Stimulated activated CD4-positive, alpha-beta T cell treated with anti-CD3 and anti-CD28 coated beads, Interleukin-15, amount 100 ng/mL, for 48 hours (primary cell): ENCODE measurements around the gene BYSL.
A peak's percentile ranks its signal among the peaks of the same experiment; 100 is the strongest.
"Not testable (repeated sequence)": the region's sequence is repeated elsewhere in the genome, so short reads cannot be mapped to it uniquely, and the experiment has no call there.

ENCODE experiments used
- DNase-seq, 2 donors: peaks; one replicate each; pipeline ENCODE4 v3.0.0-alpha.2; 2020; ENCODE audit warnings: low read depth in 2 of 2

Gene BYSL

DNA sequence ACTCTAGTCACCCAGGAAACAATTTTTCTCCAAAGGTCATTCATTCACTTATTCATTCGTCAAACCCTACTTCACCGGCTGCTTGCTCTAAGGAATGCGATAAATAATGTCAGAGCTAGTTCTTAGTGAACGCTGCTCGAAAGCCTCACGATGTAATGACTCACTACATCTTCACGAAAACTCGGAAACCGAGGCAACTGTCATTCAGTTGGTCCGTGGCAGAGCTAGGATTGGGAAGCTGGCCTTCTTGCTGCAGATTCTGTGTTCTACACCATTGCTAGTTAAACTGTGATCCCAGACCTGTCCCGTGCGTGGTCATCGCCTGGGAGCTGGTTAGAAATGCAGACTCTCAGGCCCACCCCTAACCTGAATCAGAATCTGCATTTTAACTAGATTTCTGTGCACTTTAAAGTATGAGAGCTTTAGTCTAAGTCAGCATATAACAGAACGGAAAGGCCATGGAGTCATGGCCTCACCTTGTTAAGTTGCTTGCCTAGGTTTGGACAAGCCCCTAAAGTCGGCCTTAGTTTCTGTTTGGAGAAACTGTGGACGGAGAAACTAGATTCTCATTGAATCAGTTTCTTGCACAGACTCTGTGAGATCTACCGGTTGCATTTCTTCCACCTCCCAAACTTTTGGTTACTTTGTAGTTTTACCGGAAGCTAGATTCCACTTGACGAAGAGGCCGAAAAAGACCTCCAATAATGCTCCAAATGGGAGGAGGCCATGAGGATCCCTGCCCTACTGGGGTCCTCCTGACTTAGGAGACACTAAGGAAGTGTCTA, 21.0 kb downstream of the BYSL start:
- no peak for DNase-seq

DNA sequence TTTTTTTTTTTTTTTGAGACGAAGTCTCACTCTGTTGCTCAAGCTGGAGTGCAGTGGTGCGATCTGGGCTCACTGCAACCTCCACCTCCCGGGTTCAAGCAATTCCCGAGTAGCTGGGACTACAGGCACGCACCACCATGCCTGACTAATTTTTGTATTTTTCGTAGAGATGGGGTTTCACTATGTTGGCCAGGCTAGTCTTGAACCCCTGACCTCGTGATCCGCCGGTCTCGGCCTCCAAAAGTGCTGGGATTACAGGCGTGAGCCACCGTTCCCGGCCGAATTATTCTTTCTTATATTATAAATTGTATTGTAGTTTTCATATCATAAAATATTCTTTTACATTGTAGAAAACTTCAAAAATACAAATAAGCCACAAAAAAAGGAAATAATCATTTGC, 21.6 kb downstream of the BYSL start:
- not testable (repeated sequence) for DNase-seq

DNA sequence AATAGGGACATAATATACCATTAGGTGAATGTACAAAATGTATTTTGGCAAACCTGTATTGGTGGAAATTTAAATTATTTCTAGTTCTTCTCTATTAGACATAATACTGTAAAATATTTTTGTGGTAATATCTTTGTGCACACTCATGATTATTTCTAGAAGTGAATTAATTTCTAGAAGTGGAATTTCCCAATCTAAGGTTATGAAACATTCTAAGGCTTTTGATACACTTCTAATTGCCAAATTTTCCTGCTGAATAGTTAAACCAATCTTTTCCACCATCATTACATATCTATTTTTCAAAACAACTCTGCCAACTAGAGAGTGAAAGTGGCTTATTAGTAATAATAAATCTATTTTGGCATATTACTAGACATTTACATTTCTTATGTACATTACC, 22.2 kb downstream of the BYSL start:
- no peak for DNase-seq

DNA sequence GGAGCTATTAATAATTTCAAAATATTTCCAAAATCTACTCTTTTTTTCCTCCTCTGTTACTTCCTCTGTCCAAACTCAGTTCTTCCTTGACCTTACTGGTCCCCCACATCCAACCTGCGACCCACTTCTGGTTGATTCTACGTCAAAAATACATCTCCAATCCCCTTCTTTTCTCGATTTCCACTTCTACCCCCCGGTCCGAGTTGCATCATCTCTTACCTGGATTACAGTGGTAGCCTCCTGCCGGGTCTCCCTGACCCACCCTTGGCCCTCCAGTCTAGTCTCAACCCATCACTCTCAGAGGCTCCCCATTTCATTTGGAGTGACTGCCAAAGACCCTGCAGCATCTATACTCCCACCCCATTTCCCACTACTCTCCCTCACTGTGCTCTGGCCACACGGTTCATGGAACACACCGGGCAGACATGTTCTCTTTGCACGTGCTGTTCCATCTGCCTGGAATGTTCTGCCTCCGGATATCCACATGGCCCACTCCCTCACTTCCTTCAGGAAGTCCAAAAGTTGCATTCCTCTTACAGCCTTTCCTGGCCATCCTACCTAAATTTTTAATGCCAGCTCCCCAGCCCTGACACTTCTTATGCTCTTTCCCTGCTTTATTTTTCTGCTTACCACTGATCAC, 26.4 kb downstream of the BYSL start:
- no peak for DNase-seq

DNA sequence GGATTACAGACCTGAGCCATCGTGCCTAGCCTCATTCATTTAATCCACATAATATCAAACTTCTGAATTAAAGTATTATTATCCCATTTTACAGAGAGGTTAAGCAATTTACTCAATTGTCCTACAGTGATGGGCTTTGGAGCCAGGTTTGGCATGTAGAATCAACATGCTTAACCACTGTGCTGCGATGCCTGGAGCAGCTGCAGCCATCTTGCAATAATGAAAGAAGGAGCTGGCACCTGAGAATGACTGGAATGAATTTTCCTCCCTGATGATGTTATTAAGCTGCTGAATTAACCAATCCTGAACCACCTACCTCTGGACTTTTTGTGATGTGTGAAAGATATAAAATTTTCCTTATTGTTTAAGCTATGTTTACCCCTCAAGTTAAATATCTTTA, 33.4 kb downstream of the BYSL start:
- DNase-seq, result no peak

- DNase-seq, result no peak
Observed at GRCh38 chr6:41955412-41955811, 34.1 kb downstream of the BYSL start.

DNA sequence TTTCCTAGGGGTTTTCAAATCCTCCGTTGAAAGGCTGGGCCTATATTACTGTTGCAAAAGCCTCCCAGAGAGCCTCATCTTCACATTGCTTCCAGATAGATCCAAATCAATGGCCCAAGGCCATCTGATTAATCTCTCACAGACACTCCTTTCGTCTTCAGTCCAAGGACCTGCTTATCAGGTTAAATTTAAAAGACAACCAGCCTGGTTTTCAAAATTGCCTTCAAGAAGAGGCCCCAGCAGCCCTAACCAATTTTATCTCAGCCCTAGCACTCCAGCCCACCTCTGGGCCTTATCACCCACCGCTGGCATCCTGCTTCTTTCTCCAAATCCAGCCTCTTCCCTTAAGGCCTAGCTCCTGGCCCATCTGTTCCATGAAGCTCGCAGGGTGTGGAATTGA, 35.8 kb downstream of the BYSL start:
- no peak for DNase-seq

GRCh38 chr6:41958022-41958856, 36.9 kb downstream of the BYSL start:
- no peak for DNase-seq

DNA sequence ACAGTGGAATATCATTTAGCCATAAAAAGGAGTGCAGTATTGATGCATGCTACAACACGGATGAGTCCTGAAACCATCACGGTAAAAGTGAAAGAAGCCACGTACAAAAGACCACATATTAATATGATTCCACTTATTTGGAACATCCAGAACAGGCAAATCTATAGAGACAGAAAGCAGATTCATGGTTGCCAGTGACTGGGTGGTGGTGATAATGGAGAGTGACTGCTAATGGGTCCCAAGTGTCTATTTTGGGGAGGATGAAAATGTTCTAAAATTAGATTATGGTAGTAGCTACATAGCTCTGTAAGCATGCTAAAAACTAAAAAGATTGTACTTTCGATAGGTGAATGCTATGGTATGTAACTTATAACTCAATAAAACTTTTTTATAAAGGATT, 38.7 kb downstream of the BYSL start:
- no peak for DNase-seq

GRCh38 chr6:41963371-41963770, 42.1 kb downstream of the BYSL start:
- DNase-seq, result no peak

GRCh38 chr6:41964201-41964887, 43.0 kb downstream of the BYSL start:
- no peak for DNase-seq

DNA sequence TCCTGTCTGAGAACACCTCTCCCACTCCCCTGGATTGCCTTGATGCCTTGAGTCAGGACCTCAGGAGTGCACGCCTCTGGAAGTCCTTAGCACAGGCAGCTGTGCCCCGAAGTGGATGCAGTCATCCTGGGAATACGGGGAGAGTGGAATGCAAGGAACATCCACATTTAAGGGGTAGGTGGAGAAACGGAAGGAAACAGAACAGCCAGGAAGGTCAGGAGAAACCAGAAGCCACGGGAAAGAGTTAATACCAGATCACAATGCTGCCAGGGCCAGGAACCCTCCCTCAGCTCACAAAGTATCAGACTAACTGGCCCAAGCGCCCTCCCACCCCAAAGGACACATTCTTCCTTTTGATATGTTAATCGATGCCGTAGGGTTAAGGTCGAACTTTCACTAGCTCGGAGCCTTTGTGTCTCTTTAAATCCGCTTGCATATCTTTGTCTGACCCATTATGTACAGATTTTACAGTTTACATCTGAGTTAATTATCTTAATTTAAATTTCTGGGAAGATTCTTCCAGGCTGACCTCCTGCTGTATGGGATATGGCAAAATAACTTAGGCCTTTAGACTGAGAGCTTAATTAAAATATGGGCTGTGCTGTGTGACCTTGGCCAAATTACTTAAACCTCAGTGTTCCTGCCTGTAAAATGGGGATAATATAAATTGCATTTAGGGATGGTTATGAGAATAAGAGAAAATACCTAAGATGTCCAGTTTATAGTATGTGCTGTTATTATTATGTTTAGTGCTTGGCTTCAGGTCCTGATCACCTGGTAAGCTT, 44.3 kb downstream of the BYSL start:
- no peak for DNase-seq

- DNase-seq, result no peak
Observed at GRCh38 chr6:41966214-41966920, 45.1 kb downstream of the BYSL start.

GRCh38 chr6:41966961-41967311, 45.6 kb downstream of the BYSL start:
- DNase-seq, result no peak

DNA sequence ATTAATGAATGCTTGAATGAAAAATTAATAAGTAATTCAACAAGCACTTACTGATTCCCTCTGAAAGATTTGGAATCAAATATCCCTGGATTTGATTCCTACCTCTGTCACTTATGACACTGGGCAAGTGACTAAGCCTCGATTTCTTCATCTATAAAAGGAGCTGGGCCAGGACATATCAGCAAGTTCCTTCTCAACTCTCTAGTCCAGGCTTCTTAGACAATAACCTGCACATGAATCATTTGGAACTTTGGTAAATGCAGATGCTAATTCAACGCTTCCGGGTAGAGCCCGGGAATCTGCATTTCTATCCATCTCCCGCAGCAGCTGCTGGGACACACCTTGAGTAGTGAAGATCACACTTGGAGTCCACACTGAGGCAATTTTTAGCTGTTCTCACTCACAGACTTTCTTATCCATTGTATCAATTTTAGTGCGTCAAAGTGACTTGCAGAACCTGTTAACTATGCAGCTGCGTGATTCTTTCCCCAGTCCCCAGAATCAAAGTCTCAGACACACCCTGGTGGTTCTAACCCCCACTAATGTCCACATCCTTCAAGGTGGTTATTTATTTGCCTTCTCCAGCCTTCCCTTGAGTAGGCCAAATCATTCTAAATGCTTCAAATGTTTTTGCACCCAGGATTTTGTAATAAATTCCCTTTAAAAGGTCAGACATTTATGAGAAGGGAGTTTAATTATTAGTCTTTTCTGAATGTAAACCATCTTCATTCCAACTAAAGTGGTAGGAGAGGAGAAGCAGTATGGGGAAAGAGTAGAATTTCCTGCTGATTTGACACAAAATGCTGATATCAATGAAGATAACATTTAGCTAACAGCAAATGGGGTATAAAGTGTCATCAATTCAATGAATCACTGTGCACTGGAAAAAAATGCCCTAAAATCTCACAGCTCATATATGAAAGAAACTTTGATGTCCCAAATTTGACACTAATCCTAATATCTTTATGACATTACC, 46.3 kb downstream of the BYSL start:
- DNase-seq, result no peak

DNA sequence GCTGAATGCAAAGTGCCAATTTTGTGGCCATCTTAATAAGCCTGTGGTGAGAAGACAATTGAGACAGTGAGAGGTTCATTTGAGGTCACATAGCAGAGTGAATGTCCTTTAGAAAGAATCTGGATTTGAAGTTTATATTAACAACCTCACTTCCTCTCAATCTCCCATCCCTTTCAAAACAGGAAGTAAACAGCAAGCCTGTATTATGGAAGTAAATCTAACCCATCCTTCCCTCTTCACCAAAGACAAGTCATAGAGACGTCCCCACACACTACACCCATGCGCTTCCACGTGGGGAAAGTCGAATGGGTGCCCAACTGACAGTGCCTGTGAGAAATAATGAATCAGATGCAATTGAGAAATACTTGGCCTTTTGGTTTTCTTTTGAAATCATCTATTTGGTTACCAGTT, 49.1 kb downstream of the BYSL start:
- peak; percentile 50 to 68 for DNase-seq

GRCh38 chr6:41972826-41973225, 51.5 kb downstream of the BYSL start:
- no peak for DNase-seq

DNA sequence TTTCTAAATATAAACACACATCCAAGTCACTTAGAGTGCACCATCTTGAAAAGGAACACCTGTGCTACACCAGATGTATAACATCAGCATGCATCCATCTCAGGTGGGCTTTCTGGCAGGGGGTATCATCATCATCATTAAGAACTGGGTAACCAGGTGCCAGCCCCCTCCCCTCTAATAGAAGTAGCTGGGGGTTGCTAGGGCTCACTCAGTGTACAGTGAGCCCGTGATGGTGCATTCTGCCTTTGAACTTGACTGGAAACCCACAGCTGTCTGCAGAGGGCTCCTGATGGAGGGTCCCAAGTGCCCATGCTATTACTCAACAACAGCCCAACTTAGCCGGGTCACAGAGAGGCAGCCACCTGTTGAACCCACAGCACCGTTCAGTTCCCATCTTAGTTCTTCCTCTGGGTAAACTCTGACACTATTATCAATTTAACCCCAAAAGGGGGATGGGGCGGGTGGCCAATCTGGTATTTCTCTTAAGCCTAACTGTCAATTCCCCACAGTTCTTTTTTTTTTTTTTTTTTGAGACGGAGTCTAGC, 53.1 kb downstream of the BYSL start:
- DNase-seq, result no peak

DNA sequence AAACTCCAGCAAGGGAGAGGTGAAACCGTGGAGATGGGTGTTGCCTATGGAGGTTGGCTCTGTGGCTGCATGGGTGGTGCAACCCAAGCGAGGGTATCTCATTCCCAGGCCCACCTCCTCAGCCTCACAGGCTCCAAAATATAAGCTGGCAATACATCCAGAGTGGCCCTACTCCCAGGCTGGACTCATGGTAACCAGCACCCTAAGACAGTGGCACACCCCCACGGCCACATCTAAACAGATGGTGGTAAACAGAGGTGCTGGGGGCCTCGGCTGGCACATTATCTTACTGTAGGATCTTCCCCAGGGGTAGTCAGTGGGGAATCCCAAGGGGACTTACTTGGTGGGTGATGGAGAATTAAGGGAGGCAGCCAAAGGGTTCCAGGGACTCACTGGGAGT, 54.0 kb downstream of the BYSL start:
- DNase-seq, result no peak
